Gastrocnemius medialis (tissue), 4 donors: Measurements from ENCODE around the gene SBK3. TPM values are rescaled to one million over a fixed set of nuclear protein-coding genes. Genes with fewer than 3 reads are reported as not detected.
"Not testable (repeated sequence)": the region's sequence is repeated elsewhere in the genome, so short reads cannot be mapped to it uniquely, and the experiment has no call there.

Experiments
- ATAC-seq, 2 donors: fragments of 150-250 bp; one replicate each; pipeline ENCODE4 v1.9.1; 2016
- DNase-seq, 2 donors: peaks; one replicate each; pipeline ENCODE4 v3.0.0-alpha.2; 2019
- H3K27ac ChIP-seq, 4 donors: fragments of 200-600 bp; sonication (generic); 1 replicate in 1 of 4; 2 replicates in 3 of 4; pipeline ENCODE4 v1.5.1; 2016 to 2018; ENCODE audit warnings: mild to moderate bottlenecking in 2 of 4, moderate library complexity in 1 of 4
- H3K27me3 ChIP-seq, 3 donors: fragments of 200-600 bp; sonication (generic) in 2 of 3; 1 replicate in 1 of 3; 2 replicates in 2 of 3; pipeline versions ENCODE4 v1.5.1 to v1.6.0; 2016 to 2019; ENCODE audit warnings: mild to moderate bottlenecking in 1 of 3, moderate library complexity in 1 of 3
- H3K36me3 ChIP-seq, 2 donors: fragments of 200-600 bp; sonication (generic) in 1 of 2; one replicate each; pipeline ENCODE4 v1.5.1; 2017 to 2018
- H3K4me1 ChIP-seq, 2 donors: fragments of 200-600 bp; sonication (generic) in 1 of 2; one replicate each; pipeline ENCODE4 v1.5.1; 2016 to 2017; ENCODE audit warnings: mild to moderate bottlenecking in 2 of 2
- H3K4me3 ChIP-seq, 4 donors: fragments of 200-600 bp; sonication (generic) in 3 of 4; 1 replicate in 1 of 4; 2 replicates in 3 of 4; pipeline ENCODE4 v1.5.1; 2016 to 2019; ENCODE audit warnings: mild to moderate bottlenecking in 2 of 4
- H3K9me3 ChIP-seq, 3 donors: fragments of 200-600 bp; sonication (generic) in 2 of 3; 1 replicate in 1 of 3; 2 replicates in 2 of 3; pipeline ENCODE4 v1.5.1; 2016 to 2019
- POLR2A ChIP-seq, 2 donors: fragments of 450-650 bp; IDR thresholded peaks; one replicate each; pipeline ENCODE4 v1.6.1; 2017; ENCODE audit warnings: antibody characterized with exemption in 2 of 2, mild to moderate bottlenecking in 2 of 2, moderate library complexity in 2 of 2
- in situ Hi-C, 4 donors: fragments of 200-750 bp; cut with MboI; loops; one replicate each; pipeline versions ENCODE4 v1.15.0 to v1.8.0; 2017; ENCODE audit warnings: low sequenced_read_pairs in 4 of 4
- intact Hi-C: fragments of 100-400 bp; cut with DNase I; formaldehyde crosslinking; loops from one replicate; pipeline ENCODE4 v1.15.1; 2023; ENCODE audit warnings: low total_unique reads
- total RNA-seq, 4 donors: library from RNA; depleted of rRNA; stranded (reverse); fragments of >200 nt; gene quantifications; one replicate each; pipeline versions ENCODE4 v1.1.0 to v1.2.3, GENCODE V29; 2016
- TF ChIP-seq, protein P1 (sequence below), 5 experiments: fragments of 450-650 bp in 3 of 5; fragments of 200-600 bp in 2 of 5; sonication (generic) in 2 of 5; IDR thresholded peaks in 4 of 5; conservative IDR thresholded peaks in 1 of 5; 1 replicate in 4 of 5; 2 replicates in 1 of 5; pipeline ENCODE4 v1.5.1; 2016 to 2019; ENCODE audit warnings: antibody characterized with exemption in 5 of 5, mild to moderate bottlenecking in 3 of 5, moderate library complexity in 3 of 5

SBK3 gene
- total RNA-seq, 4 donors from 2014 or later: 3.1 to 24.1 (median 6.8) TPM

DNA sequence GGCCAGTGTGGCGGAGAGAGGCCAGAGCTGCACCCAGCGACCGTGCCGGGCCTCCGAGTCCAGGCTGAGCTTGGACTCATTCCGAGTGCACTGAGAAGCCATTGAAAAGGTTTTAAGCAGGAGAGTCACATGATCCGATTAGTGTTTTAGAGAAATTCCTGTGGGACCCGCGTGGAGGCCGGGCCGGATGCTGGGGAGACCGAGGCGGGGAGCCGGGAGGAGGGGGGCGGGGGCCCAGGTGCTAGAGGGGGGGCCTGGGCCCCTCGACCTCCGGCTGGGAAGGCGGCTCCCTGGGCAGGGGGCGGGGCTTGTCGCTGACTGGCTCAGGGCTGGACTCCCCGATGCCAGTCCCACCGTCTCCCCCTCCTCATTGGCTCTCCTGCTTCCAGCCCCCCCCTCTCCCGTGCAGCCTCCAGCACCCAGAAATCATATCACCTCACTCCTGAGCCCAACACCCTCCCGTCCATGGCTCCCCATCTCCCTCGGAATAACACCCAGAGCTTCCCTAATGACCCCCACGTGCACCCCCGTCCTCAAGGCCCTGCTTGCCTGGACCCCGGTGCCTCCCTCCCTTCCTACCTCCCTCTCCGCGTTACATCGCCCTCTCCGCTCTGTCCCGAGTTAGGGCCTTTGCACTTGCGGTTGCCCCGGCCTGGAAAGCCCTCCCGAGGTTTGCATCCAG lies 40.5 kb upstream of the SBK3 start:
- peak overlapping the region; percentile 20 to 39 (median 34) for H3K4me3 ChIP-seq
- peaks cover 20 to 30% of the 10 kb centered on the region in 2 donors for H3K4me1 ChIP-seq
- H3K27me3 ChIP-seq: peaks cover 3 to 11% (median 6%) of the 10 kb centered on the region in 3 donors
- H3K9me3 ChIP-seq: no peaks in the 10 kb centered on the region
- H3K27ac ChIP-seq: peak overlapping the region in 3 of 4 donors; percentile 6 to 55 (median 7)
- TF ChIP-seq POLR2A (IDR thresholded peaks at IDR 0.05): no peak
- TF ChIP-seq, protein P1, sequence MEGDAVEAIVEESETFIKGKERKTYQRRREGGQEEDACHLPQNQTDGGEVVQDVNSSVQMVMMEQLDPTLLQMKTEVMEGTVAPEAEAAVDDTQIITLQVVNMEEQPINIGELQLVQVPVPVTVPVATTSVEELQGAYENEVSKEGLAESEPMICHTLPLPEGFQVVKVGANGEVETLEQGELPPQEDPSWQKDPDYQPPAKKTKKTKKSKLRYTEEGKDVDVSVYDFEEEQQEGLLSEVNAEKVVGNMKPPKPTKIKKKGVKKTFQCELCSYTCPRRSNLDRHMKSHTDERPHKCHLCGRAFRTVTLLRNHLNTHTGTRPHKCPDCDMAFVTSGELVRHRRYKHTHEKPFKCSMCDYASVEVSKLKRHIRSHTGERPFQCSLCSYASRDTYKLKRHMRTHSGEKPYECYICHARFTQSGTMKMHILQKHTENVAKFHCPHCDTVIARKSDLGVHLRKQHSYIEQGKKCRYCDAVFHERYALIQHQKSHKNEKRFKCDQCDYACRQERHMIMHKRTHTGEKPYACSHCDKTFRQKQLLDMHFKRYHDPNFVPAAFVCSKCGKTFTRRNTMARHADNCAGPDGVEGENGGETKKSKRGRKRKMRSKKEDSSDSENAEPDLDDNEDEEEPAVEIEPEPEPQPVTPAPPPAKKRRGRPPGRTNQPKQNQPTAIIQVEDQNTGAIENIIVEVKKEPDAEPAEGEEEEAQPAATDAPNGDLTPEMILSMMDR (IDR thresholded peaks at IDR 0.05 in 4 of 5, conservative IDR thresholded peaks at IDR 0.05 in 1 of 5): no peak
- in situ Hi-C loops: loop anchor here in 2 of 4 donors (10.0 kb wide), 2 partner anchors 49 to 71 kb away; no protein-coding TSS in a partner anchor
- intact Hi-C loops: loop anchor here (5.0 kb wide), 1 partner anchor 78 kb away; no protein-coding TSS in a partner anchor
- no peak for ATAC-seq
- no peak for DNase-seq
- H3K36me3 ChIP-seq: no peaks in the 10 kb centered on the region

DNA sequence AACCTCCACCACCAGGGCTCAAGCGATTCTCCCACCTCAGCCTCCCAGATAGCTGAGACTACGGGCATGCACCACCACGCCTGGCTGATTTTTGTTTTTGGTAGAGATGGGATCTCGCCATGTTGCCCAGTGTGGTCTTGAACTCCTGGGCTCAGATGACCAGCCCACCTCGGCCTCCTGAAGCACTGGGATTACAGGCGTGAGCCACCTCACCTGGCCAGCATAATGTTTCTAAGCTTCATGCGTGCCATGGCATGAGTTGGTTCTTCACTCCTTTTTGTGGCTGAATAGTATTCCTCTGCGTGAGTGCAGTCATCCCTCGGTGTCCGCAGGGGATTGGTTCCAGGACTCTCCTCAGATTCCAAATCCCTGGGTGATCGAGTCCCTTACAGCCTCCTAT lies 39.5 kb upstream of the SBK3 start:
- Histone ChIP-seq H3K36me3 (no peaks in the 10 kb centered on the region), H3K4me3 (no peak overlapping the region), H3K9me3 (no peaks in the 10 kb centered on the region), H3K4me1 (peaks cover 21 to 30% of the 10 kb centered on the region in 2 donors), H3K27me3 (peaks cover 3 to 11% (median 6%) of the 10 kb centered on the region in 3 donors), H3K27ac (peak overlapping the region in 1 of 4 donors; percentile 7)
- no peak for DNase-seq
- in situ Hi-C loops: loop anchor here in 2 of 4 donors (10.0 kb wide), 2 partner anchors 50 to 70 kb away; no protein-coding TSS in a partner anchor
- TF ChIP-seq, protein P1 (IDR thresholded peaks at IDR 0.05 in 4 of 5, conservative IDR thresholded peaks at IDR 0.05 in 1 of 5): no peak
- no peak for TF ChIP-seq POLR2A (IDR thresholded peaks at IDR 0.05)
- intact Hi-C loops: loop anchor here (5.0 kb wide), 1 partner anchor 78 kb away; no protein-coding TSS in a partner anchor
- ATAC-seq: no peak

DNA sequence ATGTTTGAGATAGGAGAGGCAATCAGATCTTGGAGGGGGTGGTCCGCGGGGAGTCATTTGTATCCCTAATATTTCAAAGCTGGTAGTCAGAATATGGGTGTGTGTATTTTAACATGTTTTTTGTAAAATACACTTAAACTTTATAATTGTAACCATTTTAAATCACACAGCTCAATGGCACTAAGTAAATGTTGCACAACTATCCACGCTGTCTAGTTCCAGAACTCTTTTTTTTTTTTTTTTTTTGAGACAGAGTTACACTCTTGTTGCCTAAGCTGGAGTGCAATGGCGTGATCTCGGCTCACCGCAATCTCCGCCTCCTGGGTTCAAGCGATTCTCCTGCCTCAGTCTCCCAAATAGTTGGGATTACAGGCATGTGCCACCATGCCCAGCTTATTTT lies 38.6 kb upstream of the SBK3 start:
- Histone ChIP-seq H3K27me3 (peaks cover 3 to 11% (median 6%) of the 10 kb centered on the region in 3 donors), H3K4me1 (peaks cover 22 to 37% of the 10 kb centered on the region in 2 donors)
- H3K9me3 ChIP-seq, DNase-seq, H3K36me3 ChIP-seq, H3K27ac ChIP-seq, intact Hi-C loops, ATAC-seq, H3K4me3 ChIP-seq: not testable (repeated sequence)
- in situ Hi-C loops: loop anchor here in 2 of 4 donors (10.0 kb wide), 2 partner anchors 51 to 69 kb away; no protein-coding TSS in a partner anchor

DNA sequence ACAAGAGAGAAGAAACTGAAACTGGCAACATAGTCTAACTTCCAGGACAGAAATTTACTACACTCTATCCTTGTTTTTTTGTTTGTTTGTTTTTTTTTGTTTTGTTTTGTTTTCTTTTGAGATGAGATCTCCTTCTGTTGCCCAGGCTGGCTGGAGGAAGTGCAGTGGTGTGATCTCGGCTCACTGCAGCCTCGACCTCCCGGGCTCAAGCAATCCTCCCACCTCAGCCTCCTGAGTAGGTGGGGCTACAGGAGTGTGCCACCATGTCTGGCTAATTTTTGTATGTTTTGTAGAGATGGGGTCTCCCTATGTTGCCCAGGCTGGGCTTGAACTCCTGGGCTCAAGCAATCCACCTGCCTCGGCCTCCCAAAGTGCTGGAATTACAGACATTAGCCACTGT lies 36.9 kb upstream of the SBK3 start:
- H3K36me3 ChIP-seq, H3K4me3 ChIP-seq, DNase-seq, intact Hi-C loops, H3K9me3 ChIP-seq, H3K27ac ChIP-seq, ATAC-seq: not testable (repeated sequence)
- Histone ChIP-seq H3K27me3 (peaks cover 3 to 11% (median 6%) of the 10 kb centered on the region in 3 donors), H3K4me1 (peaks cover 16 to 34% of the 10 kb centered on the region in 2 donors)
- in situ Hi-C loops: loop anchor here in 2 of 4 donors (10.0 kb wide), 2 partner anchors 53 to 67 kb away; no protein-coding TSS in a partner anchor

DNA sequence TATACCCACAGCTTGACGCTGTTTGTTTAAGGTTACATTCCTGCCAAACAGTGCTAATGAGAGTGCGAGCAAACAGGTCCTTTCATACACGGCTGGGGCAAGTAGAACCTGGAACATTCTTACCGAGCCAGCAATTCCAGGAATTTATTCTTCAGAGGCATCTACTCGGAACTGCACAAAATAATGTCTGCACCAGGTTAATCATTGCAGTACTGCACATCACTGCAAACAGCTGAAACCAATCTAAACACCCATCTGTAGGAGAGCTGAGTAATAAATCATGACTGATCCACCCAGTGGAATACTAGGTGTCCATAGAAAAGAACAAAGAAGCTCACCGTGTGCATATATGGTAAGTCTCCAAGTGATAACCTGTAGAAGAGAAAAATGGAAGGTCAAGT lies 36.5 kb upstream of the SBK3 start:
- Histone ChIP-seq H3K36me3 (peaks cover 0 to 11% of the 10 kb centered on the region in 2 donors), H3K9me3 (no peaks in the 10 kb centered on the region), H3K27ac (peak overlapping the region in 1 of 4 donors; percentile 4), H3K4me1 (peaks cover 11 to 30% of the 10 kb centered on the region in 2 donors), H3K27me3 (peaks cover 3 to 11% (median 6%) of the 10 kb centered on the region in 3 donors), H3K4me3 (no peak overlapping the region)
- DNase-seq (no peak), ATAC-seq (no peak)
- in situ Hi-C loops: loop anchor here in 2 of 4 donors (10.0 kb wide), 2 partner anchors 53 to 67 kb away; no protein-coding TSS in a partner anchor
- TF ChIP-seq, protein P1 (IDR thresholded peaks at IDR 0.05 in 4 of 5, conservative IDR thresholded peaks at IDR 0.05 in 1 of 5): no peak
- intact Hi-C loops: loop anchor here (2.0 kb wide), 2 partner anchors 17 to 53 kb away; partner anchors contain the start of gene FIZ1
